IMR-90 (cell line): ENCODE measurements around the gene ATP13A1. TPM values are rescaled to one million over a fixed set of nuclear protein-coding genes. Genes with fewer than 3 reads are reported as not detected.
A peak's percentile ranks its signal among the peaks of the same experiment; 100 is the strongest.

Experiments used
- ATAC-seq: fragments of 200-7000 bp; cut with Tn5 transposase; 2 replicates; pipeline ENCODE4 v1.9.1; 2020; ENCODE audit warnings: low read depth, mild to moderate bottlenecking, moderate library complexity
- BruUV-seq: library from RNA; stranded (reverse); fragments of 400-500 nt; replicated peaks from 2 replicates; lab custom pipeline; 2021; lab: Mats Ljungman, UMichigan
- CTCF ChIA-PET: fragments of 300-600 bp; formaldehyde crosslinking; extraction: SDS; loops from one replicate; lab custom pipeline; 2021; ENCODE audit warnings: antibody characterized with exemption; lab: Yijun Ruan, JAX
- POLR2A ChIA-PET: fragments of 300-600 bp; sonication (Branson Sonifier 250); formaldehyde crosslinking; loops from one replicate; lab custom pipeline; 2022; ENCODE audit warnings: antibody characterized with exemption; ENCODE audit not compliant: unreplicated experiment; lab: Charles Lee
- DNase-seq: peaks from one replicate; pipeline ENCODE4 v3.0.0; 2013
- H2AFZ ChIP-seq: replicated peaks from 2 replicates; pipeline ENCODE3; 2013; ENCODE audit warnings: low read length, mild to moderate bottlenecking; ENCODE audit not compliant: poor library complexity
- H2AK5ac ChIP-seq: 2 replicates; pipeline ENCODE4 v1.6.1; 2013; ENCODE audit warnings: low read depth, low read length, inconsistent platforms
- H2AK9ac ChIP-seq: replicated peaks from 2 replicates; pipeline ENCODE3; 2013; ENCODE audit warnings: mild to moderate bottlenecking, low read depth, low read length, moderate library complexity; ENCODE audit not compliant: poor library complexity
- H2BK120ac ChIP-seq: 2 replicates; pipeline ENCODE4 v1.6.1; 2013; ENCODE audit warnings: low read depth, low read length, inconsistent platforms
- H2BK15ac ChIP-seq: 3 replicates; pipeline ENCODE4 v1.6.1; 2013; ENCODE audit warnings: low read depth, low read length, inconsistent platforms
- H2BK20ac ChIP-seq: 2 replicates; pipeline ENCODE4 v1.6.1; 2013; ENCODE audit warnings: low read depth, mild to moderate bottlenecking, inconsistent platforms, low read length, moderate library complexity
- H2BK5ac ChIP-seq: 2 replicates; pipeline ENCODE4 v1.6.1; 2013; ENCODE audit warnings: mild to moderate bottlenecking, low read depth, low read length, inconsistent platforms; ENCODE audit not compliant: poor library complexity, severe bottlenecking
- H3K14ac ChIP-seq: replicated peaks from 2 replicates; pipeline ENCODE4 v1.6.1; 2013; ENCODE audit warnings: low read depth, low read length, inconsistent platforms
- H3K18ac ChIP-seq: 2 replicates; pipeline ENCODE4 v1.6.1; 2013; ENCODE audit warnings: low read depth, low read length, control low read depth
- H3K23ac ChIP-seq: 2 replicates; pipeline ENCODE4 v1.6.1; 2013; ENCODE audit warnings: low read depth, low read length, inconsistent platforms
- H3K27ac ChIP-seq: 2 replicates; pipeline ENCODE4 v1.5.1; 2013; ENCODE audit warnings: mild to moderate bottlenecking, control low read depth, low read length; ENCODE audit not compliant: insufficient read depth
- H3K27me3 ChIP-seq: 2 replicates; pipeline ENCODE4 v1.6.1; 2013; ENCODE audit warnings: low read length; ENCODE audit not compliant: control insufficient read depth, insufficient read depth
- H3K36me3 ChIP-seq: 2 replicates; pipeline ENCODE4 v1.6.1; 2013; ENCODE audit warnings: low read length, mixed read lengths; ENCODE audit not compliant: control insufficient read depth, insufficient read depth
- H3K4ac ChIP-seq: 2 replicates; pipeline ENCODE4 v1.6.1; 2013; ENCODE audit warnings: low read depth, low read length, inconsistent platforms
- H3K4me1 ChIP-seq: 2 replicates; pipeline ENCODE4 v1.6.1; 2013; ENCODE audit warnings: low read length, mixed read lengths; ENCODE audit not compliant: control insufficient read depth, insufficient read depth
- H3K4me2 ChIP-seq: 2 replicates; pipeline ENCODE4 v1.6.1; 2013; ENCODE audit warnings: low read depth, mild to moderate bottlenecking, control low read depth, low read length, moderate library complexity
- H3K4me3 ChIP-seq: 2 replicates; pipeline ENCODE4 v1.5.1; 2013; ENCODE audit warnings: low read depth, mild to moderate bottlenecking, control low read depth, low read length, moderate library complexity; ENCODE audit not compliant: insufficient read depth
- H3K56ac ChIP-seq: 2 replicates; pipeline ENCODE4 v1.6.1; 2013; ENCODE audit warnings: low read length, inconsistent platforms; ENCODE audit not compliant: insufficient read depth; ENCODE audit errors: extremely low read depth
- H3K79me1 ChIP-seq, 2 experiments: 2 replicates each; pipeline ENCODE4 v1.6.1; 2013; ENCODE audit warnings: low read length in 2 of 2, inconsistent platforms in 1 of 2, low read depth in 1 of 2
- H3K9ac ChIP-seq: 2 replicates; pipeline ENCODE4 v1.6.1; 2013; ENCODE audit warnings: low read depth, low read length, control low read depth
- H3K9me1 ChIP-seq: 2 replicates; pipeline ENCODE4 v1.6.1; 2013; ENCODE audit warnings: low read length, inconsistent platforms; ENCODE audit not compliant: insufficient read depth
- H3K9me3 ChIP-seq: 2 replicates; pipeline ENCODE4 v1.6.1; 2013; ENCODE audit warnings: low read length; ENCODE audit not compliant: control insufficient read depth, insufficient read depth
- H4K20me1 ChIP-seq: 2 replicates; pipeline ENCODE4 v1.6.1; 2013; ENCODE audit warnings: low read length, inconsistent platforms; ENCODE audit not compliant: insufficient read depth
- H4K5ac ChIP-seq: 2 replicates; pipeline ENCODE4 v1.6.1; 2013; ENCODE audit warnings: mild to moderate bottlenecking, low read depth, low read length, control low read depth
- H4K8ac ChIP-seq, 2 experiments: 2 replicates each; pipeline ENCODE4 v1.6.1; 2013; ENCODE audit warnings: low read depth in 2 of 2, low read length in 2 of 2, control low read depth in 1 of 2, inconsistent platforms in 1 of 2
- H4K91ac ChIP-seq: 2 replicates; pipeline ENCODE4 v1.6.1; 2013; ENCODE audit warnings: low read depth, low read length, inconsistent platforms; ENCODE audit not compliant: insufficient read depth
- BHLHE40 ChIP-seq: fragments of 150-350 bp; IDR thresholded peaks from 2 replicates; pipeline ENCODE4 v1.6.1; 2016; ENCODE audit warnings: mild to moderate bottlenecking, low read depth, low read length
- CEBPB ChIP-seq: IDR thresholded peaks from 2 replicates; pipeline ENCODE4 v1.6.1; 2012; ENCODE audit warnings: low read depth, low read length, improper control_type of control experiment
- CTCF ChIP-seq: conservative IDR thresholded peaks from 2 replicates; pipeline ENCODE4 v1.5.1; 2012; ENCODE audit warnings: mild to moderate bottlenecking, low read depth, low read length, improper control_type of control experiment
- FOS ChIP-seq: fragments of 150-350 bp; IDR thresholded peaks from 2 replicates; pipeline ENCODE4 v1.6.1; 2016; ENCODE audit warnings: low read depth, low read length
- MAFK ChIP-seq: IDR thresholded peaks from 2 replicates; pipeline ENCODE4 v1.6.1; 2012; ENCODE audit warnings: low read depth, low read length, improper control_type of control experiment
- RFX5 ChIP-seq: IDR thresholded peaks from 2 replicates; pipeline ENCODE4 v1.8.0; 2012; ENCODE audit warnings: low read depth, mild to moderate bottlenecking, low read length, moderate library complexity
- WGBS, 2 experiments: methylation state at CpG; one replicate each; pipeline versions ENCODE4 v1.1.5 to v1.1.7; 2013; ENCODE audit warnings: missing lambda C conversion rate in 2 of 2; ENCODE audit not compliant: insufficient read length in 1 of 2; ENCODE audit errors: extremely low coverage in 2 of 2; 5-methylcytosine and 5-hydroxymethylcytosine counted together
- dilution Hi-C: fragments of 300-500 bp; cut with HindIII; formaldehyde crosslinking; loops from one replicate; pipeline ENCODE4 v1.14.3; 2018; ENCODE audit warnings: low sequenced_read_pairs; ENCODE audit not compliant: unreplicated experiment
- in situ Hi-C: fragments of 300-500 bp; cut with MboI; formaldehyde crosslinking; loops from 3 replicates; pipeline ENCODE4 v1.14.3; 2019; ENCODE audit warnings: low sequenced_read_pairs, inconsistent platforms, mixed read lengths
- intact Hi-C: fragments of 100-400 bp; cut with micrococcal nuclease; formaldehyde crosslinking; loops from 2 replicates; pipeline ENCODE4 v1.10.0; 2022
- polyA plus RNA-seq, 3 experiments: library from polyadenylated mRNA; depleted of rRNA; stranded (reverse); fragments of >200 nt; gene quantifications; 2 replicates each; pipeline ENCODE4 v1.2.3, GENCODE V29; 2012; ENCODE audit warnings: low replicate concordance in 1 of 3
- total RNA-seq: library from RNA; depleted of rRNA; stranded (reverse); fragments of >200 nt; gene quantifications from 2 replicates; pipeline ENCODE4 v1.2.3, GENCODE V29; 2012
- TF ChIP-seq, protein P1 (sequence below): fragments of 150-350 bp; IDR thresholded peaks from 2 replicates; pipeline ENCODE4 v1.6.1; 2016; ENCODE audit warnings: low read depth, mild to moderate bottlenecking, low read length, moderate library complexity, borderline replicate concordance
- TF ChIP-seq, protein P2 (sequence below): fragments of 150-350 bp; IDR thresholded peaks from 2 replicates; pipeline ENCODE4 v1.6.1; 2017; ENCODE audit warnings: mild to moderate bottlenecking, antibody characterized with exemption, low read length, low read depth

Gene ATP13A1
- total and polyA plus RNA-seq, 2 of the 4 experiments (the other 2 are of a cell fraction) = 13.3 to 43.8 TPM

GRCh38 chr19:19619181-19619848 is 44.2 kb downstream of the ATP13A1 start:
- Histone ChIP-seq H3K4me3 (no peak overlapping the region), H3K36me3 (no peaks in the 10 kb centered on the region), H4K8ac (no peak overlapping the region), H2BK5ac (no peak overlapping the region), H3K4me2 (peak overlapping the region; percentile 99; the same call in 1 of the 2 replicates), H4K91ac (no peak overlapping the region), H3K9ac (no peak overlapping the region), H2BK15ac (no peak overlapping the region), H2AK9ac (no peak overlapping the region), H3K4ac (no peak overlapping the region), H2AFZ (peak overlapping the region; percentile 80), H3K23ac (no peak overlapping the region), H3K18ac (no peak overlapping the region), H3K79me1 (peaks cover 6 to 9% of the 10 kb centered on the region in 2 experiments; a peak in 2 of 4 replicates), H3K14ac (no peak overlapping the region), H3K9me3 (no peaks in the 10 kb centered on the region), H3K9me1 (peaks cover 10% of the 10 kb centered on the region; the same call in 1 of the 2 replicates), H2BK20ac (no peak overlapping the region), H4K5ac (no peak overlapping the region), H3K56ac (no peak overlapping the region), H2BK120ac (no peak overlapping the region), H4K20me1 (no peaks in the 10 kb centered on the region), H3K27ac (no peak overlapping the region), H2AK5ac (no peak overlapping the region), H3K4me1 (peaks cover 4% of the 10 kb centered on the region; the same call in 1 of the 2 replicates), H3K27me3 (no peaks in the 10 kb centered on the region)
- ATAC-seq (no peak), DNase-seq (no peak)
- in situ Hi-C loops (no loop called here), intact Hi-C loops (loop anchor here (5.0 kb wide), 1 partner anchor 52 kb away; no protein-coding TSS in a partner anchor), dilution Hi-C loops (no loop called here)
- TF ChIP-seq, protein P1, sequence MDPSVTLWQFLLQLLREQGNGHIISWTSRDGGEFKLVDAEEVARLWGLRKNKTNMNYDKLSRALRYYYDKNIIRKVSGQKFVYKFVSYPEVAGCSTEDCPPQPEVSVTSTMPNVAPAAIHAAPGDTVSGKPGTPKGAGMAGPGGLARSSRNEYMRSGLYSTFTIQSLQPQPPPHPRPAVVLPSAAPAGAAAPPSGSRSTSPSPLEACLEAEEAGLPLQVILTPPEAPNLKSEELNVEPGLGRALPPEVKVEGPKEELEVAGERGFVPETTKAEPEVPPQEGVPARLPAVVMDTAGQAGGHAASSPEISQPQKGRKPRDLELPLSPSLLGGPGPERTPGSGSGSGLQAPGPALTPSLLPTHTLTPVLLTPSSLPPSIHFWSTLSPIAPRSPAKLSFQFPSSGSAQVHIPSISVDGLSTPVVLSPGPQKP = no peak
- TF ChIP-seq MAFK (no peak), FOS (no peak), RFX5 (no peak), CTCF (no peak), CEBPB (no peak), BHLHE40 (no peak)
- TF ChIP-seq, protein P2, sequence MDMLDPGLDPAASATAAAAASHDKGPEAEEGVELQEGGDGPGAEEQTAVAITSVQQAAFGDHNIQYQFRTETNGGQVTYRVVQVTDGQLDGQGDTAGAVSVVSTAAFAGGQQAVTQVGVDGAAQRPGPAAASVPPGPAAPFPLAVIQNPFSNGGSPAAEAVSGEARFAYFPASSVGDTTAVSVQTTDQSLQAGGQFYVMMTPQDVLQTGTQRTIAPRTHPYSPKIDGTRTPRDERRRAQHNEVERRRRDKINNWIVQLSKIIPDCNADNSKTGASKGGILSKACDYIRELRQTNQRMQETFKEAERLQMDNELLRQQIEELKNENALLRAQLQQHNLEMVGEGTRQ = no peak
- CTCF ChIA-PET = interaction anchor here (0.6 kb wide), 1 partner anchor 65 kb away, joined by 3 read pairs; no protein-coding TSS in a partner anchor
- WGBS, 2 experiments = 25% methylated on average over 8 of the region's 21 CpGs; no CpG with 5 or more reads in 1 of the 2 experiments
- no TSS peak for BruUV-seq
- POLR2A ChIA-PET = interaction anchor here (0.6 kb wide), 1 partner anchor 19 kb away, joined by 4 read pairs; no protein-coding TSS in a partner anchor
